Glomerular endothelial cell (primary cell): ENCODE data around the gene FAM83F. TPM values are rescaled to one million over a fixed set of nuclear protein-coding genes. Genes with fewer than 3 reads are reported as not detected.
"Not testable (repeated sequence)": the region's sequence is repeated elsewhere in the genome, so short reads cannot be mapped to it uniquely, and the experiment has no call there.

Experiments used
- DNase-seq: peaks from one replicate; pipeline ENCODE4 v3.0.0-alpha.2; 2011; ENCODE audit warnings: low read depth, low spot score; ENCODE audit errors: extremely low read depth
- total RNA-seq: library from RNA; depleted of rRNA; stranded (reverse); fragments of >200 nt; gene quantifications from 2 replicates; pipeline ENCODE4 v1.2.3, GENCODE V29; 2015

The FAM83F gene
- total RNA-seq = 0.05 and 0.18 TPM in 2 replicates

GRCh38 chr22:39994566-39995392 is at the start of gene FAM83F:
TSS of gene FAM83F (plus strand) at chr22:39994954. CDS start at chr22:39995043, 89 bp downstream.
- DNase-seq = no peak

- DNase-seq = no peak
These were observed 48.6 kb upstream of the FAM83F start for GRCh38 chr22:39946126-39946502.

GRCh38 chr22:39946503-39947219 is 48.1 kb upstream of the FAM83F start:
- DNase-seq = no peak

- DNase-seq = no peak
These were observed 47.2 kb upstream of the FAM83F start for GRCh38 chr22:39947220-39948216.

GRCh38 chr22:39949964-39950737 is 44.6 kb upstream of the FAM83F start:
- DNase-seq = no peak

- not testable (repeated sequence) for DNase-seq
These were observed 43.0 kb upstream of the FAM83F start for GRCh38 chr22:39951603-39952293.

- no peak for DNase-seq
These were observed 42.4 kb upstream of the FAM83F start for GRCh38 chr22:39952347-39952746.

GRCh38 chr22:39953101-39953500 is 41.7 kb upstream of the FAM83F start:
- no peak for DNase-seq

- no peak for DNase-seq
These were observed 40.1 kb upstream of the FAM83F start for GRCh38 chr22:39954584-39955055.

GRCh38 chr22:39955675-39956074 is 39.1 kb upstream of the FAM83F start:
- no peak for DNase-seq

- no peak for DNase-seq
These were observed 37.7 kb upstream of the FAM83F start for GRCh38 chr22:39956932-39957664.

GRCh38 chr22:39958009-39958711 is 36.6 kb upstream of the FAM83F start:
- DNase-seq = no peak

- no peak for DNase-seq
These were observed 35.7 kb upstream of the FAM83F start for GRCh38 chr22:39958949-39959639.

GRCh38 chr22:39959640-39960447 is 34.9 kb upstream of the FAM83F start, which contains the start of gene TMA7B:
TSS of gene TMA7B (plus strand) at chr22:39960397. CDS start at chr22:39964375, 3,978 bp downstream.
- DNase-seq = peak; percentile 23

- DNase-seq = peak; percentile 29
These were observed 33.7 kb upstream of the FAM83F start for GRCh38 chr22:39960791-39961746.
